Measurements from ENCODE around the gene ANKRD11.

ANKRD11 gene

DNA sequence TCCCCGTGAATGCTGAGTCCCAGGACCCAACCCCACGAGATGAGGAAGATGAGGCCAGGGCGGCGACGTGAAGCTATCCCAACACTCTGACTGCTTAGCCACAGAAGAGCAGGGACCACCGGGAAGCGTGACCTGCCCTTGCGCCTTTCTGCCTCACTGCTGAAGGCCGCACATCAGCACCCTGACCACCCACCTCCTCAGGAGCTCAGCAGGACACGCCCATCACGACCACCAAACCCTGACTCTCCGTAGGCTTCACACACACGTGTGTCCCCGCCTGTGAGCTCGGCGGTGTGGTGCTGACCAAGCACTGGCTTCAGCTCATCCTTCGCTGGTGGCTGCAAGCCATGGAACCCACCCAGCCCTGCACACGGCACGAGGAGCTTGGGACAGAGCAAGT is 175.1 kb downstream of the ANKRD11 start:
- no peak for TF ChIP-seq CTCF (conservative IDR thresholded peaks at IDR 0.05; ENCODE audit: low read length)
- H3K4me3 ChIP-seq (ENCODE audit: low read length) = no peak overlapping the region
- DNase-seq (ENCODE audit: low read depth) = no peak

GRCh38 chr16:89314854-89315253 is 175.5 kb downstream of the ANKRD11 start:
- no peak overlapping the region for H3K4me3 ChIP-seq (ENCODE audit: low read length)
- no peak for TF ChIP-seq CTCF (conservative IDR thresholded peaks at IDR 0.05; ENCODE audit: low read length)
- no peak for DNase-seq (ENCODE audit: low read depth)

DNA sequence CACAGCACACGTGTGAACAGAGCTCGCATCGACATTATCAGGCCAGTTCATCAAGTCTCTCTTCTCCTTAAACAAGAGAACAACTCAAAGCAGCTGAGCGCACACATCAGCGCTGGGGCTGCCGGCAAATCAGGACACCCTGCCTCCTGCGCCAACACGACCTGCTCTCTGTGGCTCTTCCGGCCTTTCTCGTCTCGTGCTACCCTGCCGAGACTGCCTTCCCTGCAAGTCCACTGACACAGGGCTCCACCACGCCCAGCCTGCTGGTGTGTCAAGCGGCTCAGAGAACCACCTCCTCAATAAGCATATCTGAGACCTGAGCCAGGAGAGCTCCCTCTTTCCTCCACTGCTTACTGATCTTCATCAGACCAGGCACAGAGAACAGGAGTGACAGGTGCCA is 176.0 kb downstream of the ANKRD11 start:
- H3K4me3 ChIP-seq (ENCODE audit: low read length) = no peak overlapping the region
- TF ChIP-seq CTCF (conservative IDR thresholded peaks at IDR 0.05; ENCODE audit: low read length) = no peak
- no peak for DNase-seq (ENCODE audit: low read depth)

DNA sequence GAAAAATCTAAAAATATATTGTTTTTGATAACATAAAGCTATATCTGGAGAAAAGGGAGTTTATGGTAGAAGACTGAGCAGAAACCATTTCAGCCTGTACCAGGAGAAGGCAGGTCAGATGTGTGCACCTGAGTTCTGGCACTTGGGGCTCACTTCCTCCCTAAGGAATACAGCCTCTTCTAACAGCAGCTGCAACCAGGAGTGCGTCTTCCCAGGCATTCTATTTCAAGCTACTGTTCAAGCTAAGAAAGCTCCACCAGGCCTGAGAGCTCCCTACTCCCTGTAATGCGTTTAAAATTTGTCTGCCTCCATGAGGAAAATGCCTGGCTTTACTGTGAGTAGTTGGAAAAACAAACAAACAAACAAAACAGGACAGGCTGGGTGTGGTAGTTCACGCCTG is 176.8 kb downstream of the ANKRD11 start:
- TF ChIP-seq CTCF (conservative IDR thresholded peaks at IDR 0.05; ENCODE audit: low read length) = no peak
- no peak overlapping the region for H3K4me3 ChIP-seq (ENCODE audit: low read length)
- no peak for DNase-seq (ENCODE audit: low read depth)

DNA sequence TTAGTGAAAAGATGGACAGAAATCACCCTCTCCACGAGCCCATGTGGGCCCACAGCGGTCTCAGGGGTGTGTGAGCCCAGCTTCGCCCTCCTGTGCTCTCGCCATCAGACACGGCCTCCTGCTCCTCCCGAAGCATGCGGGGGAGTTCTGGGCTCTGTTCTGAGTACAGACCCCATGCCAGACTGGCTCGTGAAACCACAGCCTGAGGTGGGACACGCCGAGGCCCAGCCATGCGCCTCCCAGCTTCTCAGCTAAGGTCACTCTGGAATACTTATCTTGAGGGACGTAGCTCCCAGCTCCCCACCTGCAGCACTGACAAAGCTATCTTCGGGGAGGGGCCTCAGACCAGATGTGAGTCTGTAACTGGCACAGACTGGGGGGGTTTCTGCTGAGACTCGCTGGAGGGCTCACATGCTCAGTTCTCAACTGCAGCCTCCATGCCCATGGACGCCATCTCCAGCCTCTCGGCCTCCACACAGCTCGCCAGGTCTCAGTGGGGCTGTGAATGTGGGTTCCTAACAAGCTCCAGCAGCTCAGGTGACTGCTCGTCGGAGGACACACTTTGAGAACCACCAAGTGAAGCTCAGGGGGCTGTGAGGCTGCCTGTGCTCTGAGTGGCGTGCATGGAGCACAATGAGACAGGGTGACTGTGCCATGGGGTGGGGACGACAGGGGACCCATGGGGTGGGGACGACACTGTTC is 177.6 kb downstream of the ANKRD11 start:
- H3K4me3 ChIP-seq (ENCODE audit: low read length) = no peak overlapping the region
- TF ChIP-seq CTCF (conservative IDR thresholded peaks at IDR 0.05; ENCODE audit: low read length) = no peak
- no peak for DNase-seq (ENCODE audit: low read depth)

DNA sequence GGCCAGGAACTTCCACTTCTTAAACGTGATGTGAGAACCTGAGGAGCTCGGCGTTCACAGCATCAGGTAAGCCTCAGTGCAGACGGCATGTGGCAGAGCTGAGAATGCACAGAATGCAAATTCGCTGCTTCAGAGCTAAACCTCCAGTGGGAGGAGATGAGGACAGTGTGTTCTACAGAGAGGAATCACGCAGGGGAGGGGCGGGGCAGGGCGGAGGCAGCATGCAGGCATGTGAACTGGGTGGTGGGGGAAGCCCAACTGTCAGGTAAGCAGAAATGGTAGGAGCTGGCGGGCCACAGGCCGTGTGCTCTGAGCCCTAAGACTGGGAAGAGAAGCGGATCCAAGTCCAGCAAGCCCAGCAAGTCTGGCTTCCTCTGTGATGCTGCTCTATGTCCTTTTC is 178.2 kb downstream of the ANKRD11 start:
- no peak overlapping the region for H3K4me3 ChIP-seq (ENCODE audit: low read length)
- no peak for TF ChIP-seq CTCF (conservative IDR thresholded peaks at IDR 0.05; ENCODE audit: low read length)
- DNase-seq (ENCODE audit: low read depth) = no peak

DNA sequence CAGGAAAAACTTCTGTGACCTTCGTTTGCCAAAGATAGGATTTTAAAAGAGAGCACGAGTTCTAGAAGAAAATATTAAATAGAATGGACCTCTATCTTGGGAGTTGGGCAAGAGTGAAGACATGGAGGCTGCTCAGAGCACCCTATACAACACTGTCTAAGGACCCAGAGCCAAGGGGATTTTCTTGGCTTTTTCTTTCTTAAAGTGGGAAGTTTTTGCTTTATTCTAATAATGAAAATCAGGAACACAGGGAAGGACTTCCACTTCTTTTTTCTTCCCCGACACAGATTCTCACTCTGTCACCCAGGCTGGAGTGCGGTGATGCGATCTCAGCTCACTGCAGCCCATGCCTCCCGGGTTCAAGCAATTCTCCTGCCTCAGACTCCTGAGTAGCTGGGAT is 178.7 kb downstream of the ANKRD11 start:
- TF ChIP-seq CTCF (conservative IDR thresholded peaks at IDR 0.05; ENCODE audit: low read length) = no peak
- DNase-seq (ENCODE audit: low read depth) = no peak
- no peak overlapping the region for H3K4me3 ChIP-seq (ENCODE audit: low read length)
